Measurements from ENCODE around the gene RELCH. TPM values are rescaled to one million over a fixed set of nuclear protein-coding genes. Genes with fewer than 3 reads are reported as not detected.

Gene RELCH
- total RNA-seq, 1 donor from 2014 or later: 23.0 TPM

DNA sequence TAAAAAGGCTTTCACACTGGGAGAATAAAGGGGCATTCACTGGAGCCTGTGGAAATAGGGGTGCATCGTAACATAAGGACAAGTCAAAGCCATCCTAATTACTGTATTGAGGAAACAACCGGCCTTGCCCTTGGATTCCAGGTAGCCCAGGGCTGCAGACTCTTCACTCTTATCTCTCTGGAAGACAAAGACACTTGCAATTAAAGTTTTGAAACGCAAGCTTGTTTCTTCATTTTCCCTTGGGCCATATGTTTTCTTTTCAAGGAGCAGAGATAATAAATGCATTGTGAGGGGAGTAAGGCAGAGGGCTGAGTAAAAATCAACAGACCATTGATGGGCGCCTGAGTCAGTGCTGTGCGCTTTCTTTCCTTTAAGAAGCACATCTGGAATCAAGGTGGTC, 149.6 kb downstream of the RELCH start:
- no peak for DNase-seq (ENCODE audit: low spot score)

DNA sequence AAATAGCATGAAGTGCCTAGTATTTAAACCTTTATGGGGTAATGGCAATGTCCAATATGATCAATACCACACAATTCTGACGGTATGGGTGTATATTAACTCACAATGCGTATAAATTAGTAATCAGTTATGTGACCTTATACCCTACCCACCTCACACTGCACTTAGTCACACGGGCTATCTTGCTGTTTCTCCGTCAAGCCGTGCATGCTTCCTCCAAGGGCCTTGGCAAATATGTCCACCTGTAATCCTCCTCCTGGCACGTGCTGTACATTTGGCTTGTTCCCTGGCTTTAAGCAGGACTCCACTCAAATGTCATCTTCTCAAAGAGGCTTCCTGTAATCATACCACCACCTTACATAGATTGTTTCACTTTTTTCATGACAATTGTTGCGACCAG, 150.3 kb downstream of the RELCH start:
- DNase-seq (ENCODE audit: low spot score): no peak

DNA sequence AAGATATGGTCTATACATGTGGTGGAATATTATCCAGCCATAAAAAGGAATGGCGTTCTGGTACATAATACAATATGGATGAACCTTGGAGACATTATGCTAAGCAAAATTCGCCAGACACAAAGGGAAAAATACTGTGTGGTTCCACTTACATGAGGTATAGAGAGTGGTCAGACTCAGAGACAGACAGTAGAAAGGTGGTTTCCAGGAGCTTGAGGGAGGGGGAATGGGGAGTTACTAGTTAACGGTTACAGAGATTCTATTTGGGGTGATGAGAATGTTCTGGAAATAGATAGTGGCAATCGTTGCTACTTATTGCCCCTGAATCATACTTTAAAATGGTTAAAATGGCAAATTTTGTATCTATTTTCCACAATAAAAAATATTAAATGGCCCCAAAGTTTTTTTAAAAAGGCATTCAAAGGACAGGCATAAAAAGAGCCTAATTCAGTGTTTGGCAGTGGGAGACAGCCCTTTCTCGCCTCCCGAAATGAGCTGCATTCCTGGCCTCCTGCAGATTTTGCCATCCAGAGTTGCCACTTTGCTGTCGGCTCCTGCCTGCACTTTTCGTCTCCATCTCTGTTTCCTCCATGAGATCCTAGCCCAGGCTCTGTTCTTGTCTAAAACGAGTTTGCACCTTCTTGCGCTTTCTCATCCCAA, 151.5 kb downstream of the RELCH start:
- no peak for DNase-seq (ENCODE audit: low spot score)

DNA sequence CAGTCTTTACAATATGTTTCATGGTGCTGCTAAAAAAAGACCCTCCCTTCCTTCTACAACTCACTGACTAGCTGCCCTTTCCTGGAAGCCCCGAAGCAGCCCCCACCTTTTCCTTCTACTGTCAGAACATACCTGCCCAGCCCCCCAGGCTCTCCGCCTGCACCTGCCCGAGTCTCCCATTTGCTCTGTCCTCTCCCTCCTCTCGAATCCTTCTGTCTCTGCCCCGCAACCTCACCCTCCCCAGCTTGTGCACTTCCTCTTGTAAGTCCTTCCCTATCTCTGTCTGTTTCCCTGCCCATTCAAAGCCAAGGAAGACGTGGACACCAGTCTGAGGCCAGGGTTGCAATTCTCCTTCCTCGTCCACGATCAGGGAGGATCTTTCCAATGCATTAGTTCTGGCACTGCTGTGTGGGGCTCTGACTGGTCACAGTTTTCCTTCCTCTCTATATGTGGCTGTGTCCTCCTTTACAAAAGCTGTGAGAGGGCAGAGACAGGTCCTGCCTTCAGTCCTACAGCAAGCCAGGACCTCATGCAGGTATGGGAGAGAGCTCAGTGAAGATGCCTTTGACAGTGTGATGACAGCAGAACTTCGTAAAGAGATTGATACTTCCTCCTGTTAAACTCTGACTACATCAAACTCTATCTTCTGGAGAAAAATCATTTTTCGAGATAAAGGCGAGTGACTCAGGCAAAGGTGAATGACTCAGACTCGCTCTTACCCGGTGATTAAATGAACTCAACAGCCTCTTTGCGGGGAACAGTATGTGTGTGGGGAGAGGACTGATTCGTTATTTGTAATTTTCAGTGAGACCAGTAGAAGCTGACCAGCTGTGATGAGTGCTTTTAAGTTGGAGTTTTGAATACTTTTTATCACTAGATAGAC, 152.3 kb downstream of the RELCH start:
- DNase-seq (ENCODE audit: low spot score): no peak

DNA sequence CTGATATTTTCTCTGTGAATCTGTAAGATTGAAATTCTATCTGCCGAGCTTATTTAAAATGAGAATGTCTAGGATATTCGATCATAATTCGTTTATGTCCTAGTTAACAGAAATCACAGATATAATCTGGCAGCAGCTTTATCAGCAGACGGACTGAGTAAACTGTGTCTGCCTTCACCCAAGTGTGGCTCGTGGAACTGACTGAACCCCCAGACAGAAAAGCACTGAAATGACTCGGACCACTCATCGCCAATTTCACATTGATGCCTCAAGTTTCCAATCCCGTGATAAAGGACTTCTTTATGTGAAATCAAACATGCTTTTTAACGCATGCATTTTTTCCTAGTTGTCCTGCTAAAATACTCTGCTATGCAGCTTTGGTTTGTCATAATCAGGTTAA, 153.9 kb downstream of the RELCH start:
- no peak for DNase-seq (ENCODE audit: low spot score)

DNA sequence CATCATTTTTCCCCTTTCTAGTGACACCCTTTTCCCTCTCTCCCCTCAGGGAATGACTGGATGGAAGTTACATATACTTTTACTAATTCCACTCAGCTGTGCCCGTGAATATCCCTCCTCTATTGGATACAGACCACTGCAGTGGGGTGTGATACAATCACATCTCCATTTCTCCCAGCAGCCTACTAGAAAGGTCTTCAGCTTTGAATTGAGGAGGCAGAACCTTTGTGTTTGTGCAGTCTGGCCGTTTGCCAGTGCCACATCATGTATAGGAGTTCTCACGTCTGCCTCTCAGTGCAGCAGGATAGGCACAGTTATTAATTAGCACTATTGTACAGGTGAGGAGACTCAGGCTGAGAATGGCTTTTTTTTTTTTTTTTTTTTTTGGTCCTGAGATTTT, 154.4 kb downstream of the RELCH start:
- DNase-seq (ENCODE audit: low spot score): no peak

DNA sequence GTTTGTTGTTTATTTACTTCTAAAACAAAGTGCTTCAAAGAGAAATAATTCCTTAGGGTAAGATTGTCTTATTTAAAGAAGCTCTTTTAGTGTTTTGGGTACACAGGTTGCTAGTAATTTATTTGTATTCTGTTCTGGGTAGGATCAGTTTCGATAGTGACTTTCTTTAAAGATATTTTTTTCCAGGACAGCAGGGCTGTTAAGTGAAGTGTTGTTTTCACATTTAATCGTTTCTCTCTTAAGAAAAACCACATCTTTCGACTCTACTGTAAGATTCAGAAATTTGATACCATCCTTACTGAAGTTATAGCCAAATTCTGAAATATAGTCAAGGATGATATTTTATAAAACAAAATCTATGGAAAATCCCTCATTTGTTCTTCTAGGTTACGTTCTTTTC, 155.8 kb downstream of the RELCH start:
- no peak for DNase-seq (ENCODE audit: low spot score)

DNA sequence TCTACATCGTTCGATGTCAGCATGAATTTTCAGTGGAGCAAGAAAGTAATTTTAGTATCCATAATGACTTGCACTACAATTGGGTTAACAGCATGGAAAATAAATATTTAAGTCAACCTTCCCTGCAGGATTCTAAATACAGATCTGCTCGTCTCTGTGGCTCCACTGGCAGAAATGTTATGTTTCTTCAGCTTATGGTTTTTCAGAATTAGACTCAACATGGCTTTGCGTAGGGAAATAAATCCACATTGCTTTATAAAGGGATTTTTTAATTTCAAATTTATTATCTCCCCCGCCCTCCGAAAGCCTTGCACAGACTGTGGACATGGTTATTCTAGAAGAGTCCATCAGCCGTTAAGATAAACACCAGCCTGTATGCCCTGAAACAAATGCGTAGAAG, 156.3 kb downstream of the RELCH start:
- DNase-seq (ENCODE audit: low spot score): no peak

DNA sequence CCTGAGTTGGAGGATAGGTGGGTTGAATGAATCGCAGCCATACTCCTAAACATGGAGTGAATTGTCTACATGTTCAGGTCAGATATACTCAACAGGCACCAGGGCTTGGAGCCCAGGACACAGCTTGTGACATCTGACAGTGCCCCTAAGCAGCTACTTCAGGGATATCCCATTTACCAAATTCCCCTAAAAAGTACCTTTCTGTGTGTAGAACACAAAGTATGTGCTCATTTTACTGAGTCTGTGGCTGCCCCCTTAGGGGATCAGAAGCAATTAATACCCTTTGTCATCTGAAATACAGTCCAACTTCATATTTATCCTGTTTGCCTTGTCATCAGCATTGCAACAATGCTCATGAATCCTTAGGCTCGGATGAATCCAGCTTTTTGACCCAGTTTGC, 158.9 kb downstream of the RELCH start:
- no peak for DNase-seq (ENCODE audit: low spot score)

DNA sequence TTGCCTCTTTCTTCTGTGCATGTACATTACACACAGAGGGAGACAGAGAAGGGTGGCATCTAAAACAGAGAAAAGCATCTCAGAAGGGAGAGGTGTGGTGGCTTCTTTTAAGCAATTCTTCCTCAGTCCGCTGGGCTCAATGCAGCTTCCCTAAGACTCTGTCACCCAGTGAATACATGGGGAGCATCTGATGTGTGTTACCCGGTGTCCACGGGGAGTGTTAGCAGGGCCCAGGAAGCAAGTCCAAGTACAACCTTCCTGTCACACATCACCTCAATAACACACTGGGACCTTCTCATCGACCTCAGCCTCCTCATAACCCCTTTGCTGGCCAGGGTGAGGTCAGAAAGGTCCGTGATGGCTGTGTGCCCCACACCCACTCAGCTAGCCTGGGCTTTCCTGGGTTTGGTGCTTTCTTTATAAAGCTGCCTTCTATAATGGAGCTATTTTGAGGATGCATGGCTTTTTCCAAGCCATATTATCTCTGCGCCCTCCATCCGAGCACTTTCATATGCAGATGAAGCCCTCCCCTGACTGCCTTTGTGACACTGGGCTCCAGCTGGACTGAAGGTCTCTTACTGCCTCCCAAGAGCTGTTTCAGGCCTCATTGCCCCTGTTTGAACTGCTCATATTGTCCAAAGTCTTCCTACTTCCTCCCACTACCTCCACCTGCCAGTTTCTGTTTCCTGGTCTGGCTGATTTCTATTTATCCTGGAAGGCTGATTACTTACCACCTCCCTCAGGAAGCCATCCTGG, 159.5 kb downstream of the RELCH start:
- DNase-seq (ENCODE audit: low spot score): no peak

DNA sequence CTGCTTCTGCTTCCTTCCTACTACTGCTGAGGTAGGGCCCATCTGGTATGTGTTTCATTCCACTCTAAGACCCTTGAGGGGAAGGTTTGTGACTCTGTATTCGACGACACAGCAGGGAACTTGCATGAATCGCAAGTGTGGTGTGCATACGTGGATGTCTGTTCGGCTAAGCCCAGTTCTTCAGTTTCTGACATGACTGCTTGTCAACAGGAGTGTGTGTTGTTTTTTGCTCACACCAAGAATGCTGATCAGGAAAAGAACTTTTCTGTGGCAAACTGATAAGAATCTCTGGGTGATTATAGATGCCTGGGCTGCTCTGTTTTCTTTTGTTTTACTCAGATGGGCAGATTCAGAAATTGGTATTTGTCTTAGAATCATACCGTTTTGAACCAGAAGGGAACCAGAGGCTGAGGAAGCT, 160.0 kb downstream of the RELCH start:
- DNase-seq (ENCODE audit: low spot score): no peak

DNA sequence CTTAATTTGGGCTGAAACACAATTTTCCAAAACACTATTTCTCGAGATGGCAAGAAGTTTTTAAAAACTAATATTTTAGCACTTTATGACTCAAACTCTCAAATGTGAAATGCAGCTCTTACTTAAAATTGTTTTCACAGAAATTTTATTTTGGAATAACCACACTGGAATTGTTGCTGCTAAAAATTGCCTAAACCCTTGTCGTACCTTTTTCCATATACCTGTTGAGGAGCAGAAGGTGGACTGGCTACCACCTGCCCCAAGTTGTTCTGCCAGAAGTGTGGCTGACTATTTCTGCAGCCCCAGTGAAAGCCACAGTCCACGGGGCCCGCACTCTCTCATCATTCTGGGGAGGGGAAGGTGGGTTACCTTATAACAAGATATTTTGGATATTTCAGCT, 161.4 kb downstream of the RELCH start:
- no peak for DNase-seq (ENCODE audit: low spot score)

DNA sequence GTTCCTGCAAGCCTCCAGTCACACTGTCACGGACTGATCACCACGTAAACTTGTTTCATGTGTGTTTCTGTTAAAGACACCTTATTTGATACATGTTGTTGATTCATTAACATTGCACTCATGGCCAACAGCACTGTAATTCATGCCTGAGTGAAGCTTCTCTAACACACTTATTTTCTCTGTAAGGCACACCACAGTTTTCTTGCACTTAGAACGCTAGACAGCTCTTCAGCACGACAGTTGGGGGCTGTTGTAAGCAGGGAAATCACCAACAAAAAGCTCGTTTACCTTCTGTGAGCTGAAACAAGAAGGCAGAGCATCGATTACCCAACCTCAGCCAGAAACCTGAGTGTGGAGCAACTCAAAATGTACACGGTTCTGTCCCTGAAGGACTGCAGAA, 166.1 kb downstream of the RELCH start:
- DNase-seq (ENCODE audit: low spot score): no peak

DNA sequence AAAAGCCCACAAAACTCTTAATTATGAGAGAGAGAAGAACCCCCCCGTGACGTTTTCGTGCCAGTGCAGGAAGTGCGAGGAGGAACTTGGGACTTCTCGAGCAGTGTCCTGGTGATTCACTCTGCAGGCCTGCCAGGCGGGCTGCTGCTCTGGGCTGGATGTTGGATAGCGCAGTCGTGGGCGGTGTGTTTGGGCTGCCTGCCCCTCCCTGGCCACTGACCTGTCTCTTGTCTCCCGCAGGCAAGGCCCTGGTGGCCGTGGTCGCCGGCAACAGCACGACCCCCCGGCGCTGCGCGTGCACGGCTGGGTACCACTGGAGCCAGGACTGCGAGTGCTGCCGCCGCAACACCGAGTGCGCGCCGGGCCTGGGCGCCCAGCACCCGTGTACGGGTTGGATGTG, 167.1 kb downstream of the RELCH start:
- no peak for DNase-seq (ENCODE audit: low spot score)

DNA sequence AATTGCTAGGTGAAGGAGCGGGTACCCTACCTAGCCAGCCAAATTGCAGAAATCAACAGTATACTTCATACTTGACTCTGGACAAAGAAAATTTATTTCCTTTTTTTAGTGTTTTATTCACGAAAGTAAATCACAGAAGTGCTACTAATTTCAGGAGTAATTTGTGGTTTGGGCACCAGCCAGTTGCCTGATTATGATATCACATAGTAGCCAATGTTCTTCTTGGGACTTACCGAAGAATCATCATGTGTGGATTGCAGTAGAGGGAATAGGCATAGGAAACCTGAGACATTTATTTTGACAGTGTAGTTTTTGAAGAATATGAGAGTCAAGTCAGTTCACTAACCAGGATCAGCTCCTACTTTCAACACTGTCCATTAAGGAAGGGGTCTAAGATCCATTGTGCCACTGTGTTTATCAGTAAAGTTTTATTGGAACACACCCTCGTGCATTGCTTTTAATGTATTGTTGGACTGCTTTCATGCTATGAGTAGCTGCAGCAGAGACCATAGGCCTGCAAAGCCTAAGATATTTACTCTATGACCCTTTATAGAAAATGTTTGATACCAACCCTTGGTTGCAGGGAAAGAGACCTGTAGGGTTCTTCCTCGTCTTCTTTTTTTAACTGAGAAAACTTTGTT, 170.1 kb downstream of the RELCH start:
- DNase-seq (ENCODE audit: low spot score): no peak

Other genes starting within 250 kb of the RELCH start
- 23.2 TPM for gene PIGN, start 199 bp upstream of the RELCH start, total RNA-seq
- gene TNFRSF11A, start 138.1 kb downstream of the RELCH start, total RNA-seq: 17.1 TPM

Measured in mesenteric fat pad (tissue), 1 donor.